Neural cell (in vitro differentiated cells): ENCODE measurements around the gene LONRF2. TPM values are rescaled to one million over a fixed set of nuclear protein-coding genes. Genes with fewer than 3 reads are reported as not detected.

Experiments
- H2AFZ ChIP-seq: fragments of 200-600, 300-800 bp; sonication (generic), shearing (Covaris generic); 2 replicates; pipeline ENCODE4 v1.6.0; 2014; ENCODE audit warnings: low read depth, mild to moderate bottlenecking, antibody characterized with exemption, low read length, moderate library complexity
- H3F3A ChIP-seq: fragments of 200-600 bp; shearing (Covaris generic); 2 replicates; pipeline ENCODE4 v1.6.1; 2016; ENCODE audit warnings: mild to moderate bottlenecking, moderate library complexity, mixed read lengths, antibody characterized with exemption, low read length; ENCODE audit not compliant: insufficient read depth, poor library complexity, severe bottlenecking
- H3K27ac ChIP-seq: fragments of 200-600, 300-800 bp; sonication (generic), shearing (Covaris generic); 2 replicates; pipeline ENCODE4 v1.5.1; 2014; ENCODE audit warnings: mild to moderate bottlenecking, low read length, moderate library complexity
- H3K27me3 ChIP-seq: fragments of 300-800, 200-600 bp; sonication (generic), shearing (Covaris generic); 2 replicates; pipeline ENCODE4 v1.6.0; 2014; ENCODE audit warnings: mild to moderate bottlenecking, low read depth, low read length, moderate library complexity; ENCODE audit not compliant: insufficient read depth
- H3K36me3 ChIP-seq: fragments of 300-800, 200-600 bp; sonication (generic), shearing (Covaris generic); 2 replicates; pipeline ENCODE4 v1.5.1; 2014; ENCODE audit warnings: mild to moderate bottlenecking, antibody characterized with exemption, low read length, moderate library complexity; ENCODE audit not compliant: insufficient read depth
- H3K4me2 ChIP-seq: fragments of 300-800, 200-600 bp; sonication (generic), shearing (Covaris generic); 2 replicates; pipeline ENCODE4 v1.6.0; 2014; ENCODE audit warnings: mild to moderate bottlenecking, low read length
- H3K4me3 ChIP-seq: fragments of 300-800, 200-600 bp; sonication (generic), shearing (Covaris generic); 2 replicates; pipeline ENCODE4 v1.5.1; 2014; ENCODE audit warnings: mild to moderate bottlenecking, low read length, moderate library complexity
- H3K79me2 ChIP-seq: fragments of 200-600 bp; shearing (Covaris generic); replicated peaks from 2 replicates; pipeline ENCODE4 v1.6.0; 2014; ENCODE audit warnings: mild to moderate bottlenecking, low read length, moderate library complexity; ENCODE audit not compliant: insufficient read depth
- H3K9ac ChIP-seq: fragments of 300-800, 200-600 bp; sonication (generic), shearing (Covaris generic); 2 replicates; pipeline ENCODE4 v1.6.1; 2016; ENCODE audit warnings: mild to moderate bottlenecking, low read length, mixed read lengths
- H3K9me2 ChIP-seq: fragments of 200-600 bp; shearing (Covaris generic); 2 replicates; pipeline ENCODE4 v1.6.1; 2016; ENCODE audit warnings: mild to moderate bottlenecking, low read length, mixed read lengths; ENCODE audit not compliant: insufficient read depth
- H3K9me3 ChIP-seq: fragments of 200-600, 300-800 bp; sonication (generic), shearing (Covaris generic); 2 replicates; pipeline ENCODE4 v1.6.1; 2016; ENCODE audit warnings: mild to moderate bottlenecking, mixed run types, low read length, moderate library complexity, mixed read lengths
- H4K20me1 ChIP-seq: fragments of 200-600 bp; shearing (Covaris generic); 2 replicates; pipeline ENCODE4 v1.6.1; 2016; ENCODE audit warnings: mild to moderate bottlenecking, mixed run types; ENCODE audit not compliant: insufficient read depth
- EP300 ChIP-seq: fragments of 450-650 bp; conservative IDR thresholded peaks from 2 replicates; pipeline ENCODE4 v1.6.1; 2014; ENCODE audit warnings: antibody characterized with exemption, mild to moderate bottlenecking, moderate library complexity; ENCODE audit not compliant: poor library complexity, severe bottlenecking
- EZH2 ChIP-seq: fragments of 200-600, 300-800 bp; shearing (Covaris generic), sonication (generic); IDR thresholded peaks from 2 replicates; pipeline ENCODE4 v1.6.1; 2014; ENCODE audit warnings: antibody characterized with exemption, low read length, borderline replicate concordance, mild to moderate bottlenecking; ENCODE audit not compliant: insufficient read depth, poor library complexity, severe bottlenecking
- MXI1 ChIP-seq: fragments of 450-650 bp; conservative IDR thresholded peaks from 2 replicates; pipeline ENCODE4 v1.6.1; 2014; ENCODE audit warnings: antibody characterized with exemption, mild to moderate bottlenecking; ENCODE audit not compliant: poor library complexity, severe bottlenecking
- POLR2AphosphoS5 ChIP-seq: IDR thresholded peaks from 2 replicates; pipeline ENCODE4 v1.6.1; 2012
- RAD21 ChIP-seq: fragments of 450-650 bp; conservative IDR thresholded peaks from 2 replicates; pipeline ENCODE4 v1.6.1; 2014; ENCODE audit warnings: antibody characterized with exemption, mild to moderate bottlenecking, moderate library complexity
- SMC3 ChIP-seq: fragments of 450-650 bp; conservative IDR thresholded peaks from 2 replicates; pipeline ENCODE4 v1.6.1; 2014; ENCODE audit warnings: antibody characterized with exemption, mild to moderate bottlenecking, moderate library complexity; ENCODE audit not compliant: poor library complexity
- TAF1 ChIP-seq: IDR thresholded peaks from 2 replicates; pipeline ENCODE4 v1.6.1; 2012; ENCODE audit warnings: low read depth
- polyA plus RNA-seq: library from polyadenylated mRNA; depleted of rRNA; stranded (reverse); fragments of >200 nt; gene quantifications from 2 replicates; pipeline ENCODE4 v1.2.3, GENCODE V29; 2014
- TF ChIP-seq, protein P1 (sequence below): fragments of 450-650 bp; IDR thresholded peaks from 2 replicates; pipeline ENCODE4 v1.5.1; 2014; ENCODE audit warnings: antibody characterized with exemption, mild to moderate bottlenecking, moderate library complexity; ENCODE audit not compliant: poor library complexity, severe bottlenecking
- TF ChIP-seq, protein P2 (sequence below): IDR thresholded peaks from 2 replicates; pipeline ENCODE4 v1.6.1; 2012; ENCODE audit warnings: borderline replicate concordance

LONRF2 gene
- polyA plus RNA-seq, 1 donor from 2014 or later, result 20.7 TPM

- TF ChIP-seq POLR2AphosphoS5 (no peak), EZH2 (no peak), TAF1 (no peak), MXI1 (no peak)
- no peaks in the 10 kb centered on the region for H3K27me3 ChIP-seq
- H3K9me2 ChIP-seq, result no peaks in the 10 kb centered on the region
- H3K79me2 ChIP-seq, result no peaks in the 10 kb centered on the region
- H4K20me1 ChIP-seq, result no peaks in the 10 kb centered on the region
- H3K36me3 ChIP-seq, result no peaks in the 10 kb centered on the region
- H3K4me3 ChIP-seq, result no peak overlapping the region
- H3K4me2 ChIP-seq, result no peak overlapping the region
- no peak overlapping the region for H3K9ac ChIP-seq
- no peaks in the 10 kb centered on the region for H3K9me3 ChIP-seq
- H3K27ac ChIP-seq, result no peak overlapping the region
- H3F3A ChIP-seq, result no peaks in the 10 kb centered on the region
- H2AFZ ChIP-seq, result no peak overlapping the region
These were observed 60.3 kb downstream of the LONRF2 start for GRCh38 chr2:100262046-100262445.

- Histone ChIP-seq H3K4me2 (no peak overlapping the region), H3K79me2 (no peaks in the 10 kb centered on the region), H3F3A (no peaks in the 10 kb centered on the region), H4K20me1 (no peaks in the 10 kb centered on the region), H3K36me3 (no peaks in the 10 kb centered on the region), H3K9me3 (no peaks in the 10 kb centered on the region), H3K27ac (no peak overlapping the region), H3K9ac (no peak overlapping the region), H3K4me3 (no peak overlapping the region), H3K9me2 (no peaks in the 10 kb centered on the region), H2AFZ (no peak overlapping the region), H3K27me3 (no peaks in the 10 kb centered on the region)
- no peak for TF ChIP-seq EP300
- TF ChIP-seq MXI1, result no peak
- TF ChIP-seq, protein P1, sequence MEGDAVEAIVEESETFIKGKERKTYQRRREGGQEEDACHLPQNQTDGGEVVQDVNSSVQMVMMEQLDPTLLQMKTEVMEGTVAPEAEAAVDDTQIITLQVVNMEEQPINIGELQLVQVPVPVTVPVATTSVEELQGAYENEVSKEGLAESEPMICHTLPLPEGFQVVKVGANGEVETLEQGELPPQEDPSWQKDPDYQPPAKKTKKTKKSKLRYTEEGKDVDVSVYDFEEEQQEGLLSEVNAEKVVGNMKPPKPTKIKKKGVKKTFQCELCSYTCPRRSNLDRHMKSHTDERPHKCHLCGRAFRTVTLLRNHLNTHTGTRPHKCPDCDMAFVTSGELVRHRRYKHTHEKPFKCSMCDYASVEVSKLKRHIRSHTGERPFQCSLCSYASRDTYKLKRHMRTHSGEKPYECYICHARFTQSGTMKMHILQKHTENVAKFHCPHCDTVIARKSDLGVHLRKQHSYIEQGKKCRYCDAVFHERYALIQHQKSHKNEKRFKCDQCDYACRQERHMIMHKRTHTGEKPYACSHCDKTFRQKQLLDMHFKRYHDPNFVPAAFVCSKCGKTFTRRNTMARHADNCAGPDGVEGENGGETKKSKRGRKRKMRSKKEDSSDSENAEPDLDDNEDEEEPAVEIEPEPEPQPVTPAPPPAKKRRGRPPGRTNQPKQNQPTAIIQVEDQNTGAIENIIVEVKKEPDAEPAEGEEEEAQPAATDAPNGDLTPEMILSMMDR, result peak; percentile 82
- TF ChIP-seq RAD21, result peak; percentile 93
- TF ChIP-seq, protein P2, sequence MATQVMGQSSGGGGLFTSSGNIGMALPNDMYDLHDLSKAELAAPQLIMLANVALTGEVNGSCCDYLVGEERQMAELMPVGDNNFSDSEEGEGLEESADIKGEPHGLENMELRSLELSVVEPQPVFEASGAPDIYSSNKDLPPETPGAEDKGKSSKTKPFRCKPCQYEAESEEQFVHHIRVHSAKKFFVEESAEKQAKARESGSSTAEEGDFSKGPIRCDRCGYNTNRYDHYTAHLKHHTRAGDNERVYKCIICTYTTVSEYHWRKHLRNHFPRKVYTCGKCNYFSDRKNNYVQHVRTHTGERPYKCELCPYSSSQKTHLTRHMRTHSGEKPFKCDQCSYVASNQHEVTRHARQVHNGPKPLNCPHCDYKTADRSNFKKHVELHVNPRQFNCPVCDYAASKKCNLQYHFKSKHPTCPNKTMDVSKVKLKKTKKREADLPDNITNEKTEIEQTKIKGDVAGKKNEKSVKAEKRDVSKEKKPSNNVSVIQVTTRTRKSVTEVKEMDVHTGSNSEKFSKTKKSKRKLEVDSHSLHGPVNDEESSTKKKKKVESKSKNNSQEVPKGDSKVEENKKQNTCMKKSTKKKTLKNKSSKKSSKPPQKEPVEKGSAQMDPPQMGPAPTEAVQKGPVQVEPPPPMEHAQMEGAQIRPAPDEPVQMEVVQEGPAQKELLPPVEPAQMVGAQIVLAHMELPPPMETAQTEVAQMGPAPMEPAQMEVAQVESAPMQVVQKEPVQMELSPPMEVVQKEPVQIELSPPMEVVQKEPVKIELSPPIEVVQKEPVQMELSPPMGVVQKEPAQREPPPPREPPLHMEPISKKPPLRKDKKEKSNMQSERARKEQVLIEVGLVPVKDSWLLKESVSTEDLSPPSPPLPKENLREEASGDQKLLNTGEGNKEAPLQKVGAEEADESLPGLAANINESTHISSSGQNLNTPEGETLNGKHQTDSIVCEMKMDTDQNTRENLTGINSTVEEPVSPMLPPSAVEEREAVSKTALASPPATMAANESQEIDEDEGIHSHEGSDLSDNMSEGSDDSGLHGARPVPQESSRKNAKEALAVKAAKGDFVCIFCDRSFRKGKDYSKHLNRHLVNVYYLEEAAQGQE, result no peak
- no peak for TF ChIP-seq TAF1
- TF ChIP-seq POLR2AphosphoS5, result no peak
- peak; percentile 93 for TF ChIP-seq SMC3
These were observed 61.3 kb downstream of the LONRF2 start for GRCh38 chr2:100260712-100261620.
